Stimulated activated CD8-positive, alpha-beta memory T cell treated with anti-CD3 and anti-CD28 coated beads, Interleukin-15, amount 100 ng/mL, for 24 hours (primary cell): ENCODE measurements around the gene CCDC197.

ENCODE experiments used
- DNase-seq: peaks from one replicate; pipeline ENCODE4 v3.0.0-alpha.2; 2020; ENCODE audit warnings: low read depth

The CCDC197 gene

GRCh38 chr14:93961620-93962019 lies 35.5 kb upstream of the CCDC197 start:
- DNase-seq: no peak

DNA sequence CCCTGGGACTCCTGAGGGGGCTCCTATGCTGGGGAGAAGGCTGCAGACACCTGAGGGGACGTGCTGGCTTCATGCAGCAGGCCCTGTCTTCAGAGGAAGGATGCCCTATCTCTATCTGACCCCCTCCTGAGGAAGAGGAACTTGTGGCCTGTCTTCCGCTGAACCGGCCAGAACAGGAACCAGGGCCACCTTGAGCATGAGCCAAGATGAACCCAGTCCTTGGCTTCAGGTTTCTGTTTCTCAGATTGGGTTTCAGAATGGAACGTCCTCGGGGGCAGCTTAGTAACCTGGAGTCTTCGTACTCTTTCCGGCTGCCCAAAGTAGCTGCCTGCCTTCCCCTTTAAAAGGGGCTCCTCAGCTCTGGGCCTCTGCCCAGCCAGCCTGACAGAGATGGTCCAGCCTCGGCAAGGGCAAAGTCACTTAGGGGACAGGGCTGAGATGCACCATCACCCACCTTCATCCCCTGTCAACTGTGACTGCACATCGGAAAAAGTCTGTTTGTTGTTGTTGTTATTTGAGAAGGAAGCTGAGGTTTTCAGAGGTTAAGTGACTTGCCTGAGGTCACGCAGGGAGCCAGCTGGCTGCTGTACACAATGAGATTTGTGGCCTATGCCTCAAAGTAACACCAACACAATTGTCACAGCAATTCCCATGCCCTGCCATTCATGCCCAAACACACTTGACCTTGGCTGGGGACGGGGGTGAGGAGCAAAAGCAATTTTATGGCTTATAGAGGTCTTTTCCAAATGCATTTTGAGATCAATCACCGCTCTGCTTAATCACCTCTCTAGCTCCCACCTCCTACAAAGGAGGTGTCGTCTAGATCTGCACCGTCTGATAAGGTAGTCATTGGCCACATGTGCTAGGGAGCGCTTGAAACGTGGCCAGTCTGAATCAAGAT lies 34.1 kb upstream of the CCDC197 start:
- no peak for DNase-seq

DNA sequence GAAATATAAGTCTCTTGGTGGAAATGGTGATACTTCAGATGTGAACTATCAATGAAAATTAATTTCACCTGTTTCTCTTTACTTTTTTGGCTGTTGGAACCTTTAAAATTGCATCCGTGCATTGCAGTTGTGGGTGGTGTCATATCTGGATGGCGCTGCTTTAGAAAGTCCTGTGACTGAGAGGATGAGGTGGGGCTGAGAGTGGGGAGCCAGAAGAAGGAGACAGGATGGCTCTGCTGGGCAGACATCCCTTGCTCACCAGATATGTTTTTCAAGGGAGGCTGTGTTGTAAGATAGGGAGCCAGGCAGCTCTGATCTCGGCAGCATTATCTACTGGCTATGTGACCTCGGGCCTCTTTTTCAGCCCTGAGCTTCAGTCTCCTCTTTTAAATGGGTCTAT lies 33.4 kb upstream of the CCDC197 start:
- no peak for DNase-seq

- DNase-seq: no peak
These were observed 32.8 kb upstream of the CCDC197 start for GRCh38 chr14:93964281-93964680.

GRCh38 chr14:93964820-93965286 lies 32.2 kb upstream of the CCDC197 start:
- no peak for DNase-seq

DNA sequence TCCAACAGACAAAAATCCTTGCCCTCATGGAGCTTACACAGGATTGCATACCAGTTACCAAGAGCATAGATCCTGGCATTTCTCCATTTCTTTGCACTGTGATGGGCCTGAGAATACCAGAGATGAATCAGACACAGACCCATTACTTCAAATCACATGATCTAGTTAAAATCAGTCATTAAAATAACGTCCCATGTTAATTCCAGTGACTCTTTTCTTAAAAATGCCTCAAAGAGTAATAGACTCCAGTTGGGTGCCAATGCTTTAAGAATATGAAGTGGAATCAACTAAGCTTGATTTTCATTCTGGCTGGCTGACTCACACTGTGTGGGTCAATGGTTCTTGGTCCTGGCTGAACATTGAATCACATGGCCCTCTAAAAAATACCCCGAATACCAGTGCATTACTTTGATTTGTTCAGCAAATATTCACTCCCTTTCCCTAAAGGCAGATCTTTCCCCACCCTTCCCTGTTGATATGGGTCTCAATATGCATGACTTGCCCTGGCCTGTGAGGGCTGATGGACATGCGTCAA lies 31.7 kb upstream of the CCDC197 start:
- DNase-seq: no peak

DNA sequence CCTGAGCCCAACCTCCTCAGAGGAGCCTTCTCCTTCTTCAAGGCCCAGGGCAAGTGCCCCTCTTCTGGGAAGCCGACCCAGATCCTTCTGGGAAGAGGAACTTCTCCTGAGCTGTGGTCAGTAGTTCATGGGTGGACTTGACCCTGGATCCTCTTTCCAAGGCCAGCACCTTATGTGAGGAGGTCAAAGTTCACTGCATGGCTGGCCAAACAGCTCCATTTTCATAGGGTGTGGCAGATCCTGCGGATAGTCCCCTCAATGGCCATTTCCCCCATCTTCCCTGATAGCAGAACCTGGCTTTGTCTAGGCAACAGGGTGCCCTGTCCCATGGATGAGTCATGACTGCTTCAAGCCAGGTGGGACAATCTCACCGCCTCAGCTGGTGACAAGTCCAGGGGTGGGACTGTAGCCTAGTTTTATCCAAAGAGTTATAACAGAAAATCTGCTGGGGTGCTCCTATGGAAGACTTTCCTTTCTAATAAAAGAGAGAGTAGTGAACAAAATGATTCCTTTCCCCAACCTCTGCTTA lies 31.1 kb upstream of the CCDC197 start:
- no peak for DNase-seq

GRCh38 chr14:93967637-93968250 lies 29.4 kb upstream of the CCDC197 start:
- no peak for DNase-seq

- DNase-seq: no peak
These were observed 27.8 kb upstream of the CCDC197 start for GRCh38 chr14:93969082-93969828.

DNA sequence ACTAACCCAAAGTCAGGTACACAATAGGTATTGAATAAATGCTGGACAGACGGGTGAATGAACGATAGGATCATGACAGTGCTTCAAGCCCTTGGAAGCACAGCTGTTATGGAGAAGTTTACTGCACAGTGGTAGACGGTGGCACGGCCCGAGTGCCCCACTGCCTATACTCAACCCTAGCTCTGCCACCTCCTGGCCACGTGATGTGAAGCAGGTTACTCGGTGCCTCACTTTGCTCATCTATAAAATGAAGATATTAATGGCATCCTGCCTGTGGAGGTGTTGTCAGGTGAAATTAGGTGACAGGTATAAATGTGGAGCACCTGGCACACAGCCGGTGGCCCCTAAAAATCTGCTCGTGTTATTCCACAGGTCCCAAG lies 26.5 kb upstream of the CCDC197 start:
- no peak for DNase-seq

DNA sequence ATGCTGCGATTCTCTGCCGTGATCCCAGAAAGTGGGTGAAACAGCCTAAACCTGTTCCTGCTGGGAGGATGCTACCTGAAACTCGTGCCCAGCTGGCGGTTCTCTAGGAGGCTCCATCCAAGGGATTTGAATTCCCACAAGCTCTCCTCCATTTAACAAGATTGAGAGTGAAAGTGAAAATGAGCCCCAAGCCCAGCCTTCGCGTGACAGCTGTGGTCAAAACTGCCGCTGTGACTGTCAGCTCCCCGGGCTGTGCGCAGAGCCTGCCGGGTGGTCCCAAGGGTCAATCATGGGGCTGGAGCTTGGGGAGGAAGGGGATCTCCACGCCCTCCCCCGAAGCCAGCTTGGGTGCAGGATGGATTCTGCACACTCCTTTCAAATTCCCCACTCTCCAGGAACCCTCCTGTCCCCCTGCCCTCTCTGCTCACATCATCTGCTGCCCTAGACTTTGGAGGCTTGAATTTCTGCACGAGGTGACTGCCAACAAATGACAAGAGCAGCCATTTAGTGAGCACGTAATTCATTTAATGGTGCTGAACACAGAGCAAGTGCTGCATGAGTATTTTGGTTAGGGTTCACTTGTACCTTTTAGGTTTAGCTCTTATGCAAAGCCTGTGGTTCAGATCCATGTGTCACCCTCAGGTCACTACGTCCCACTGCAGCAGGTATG lies 26.0 kb upstream of the CCDC197 start:
- no peak for DNase-seq

GRCh38 chr14:93971635-93972027 lies 25.5 kb upstream of the CCDC197 start:
- DNase-seq: no peak

GRCh38 chr14:93972618-93973205 lies 24.4 kb upstream of the CCDC197 start:
- no peak for DNase-seq

DNA sequence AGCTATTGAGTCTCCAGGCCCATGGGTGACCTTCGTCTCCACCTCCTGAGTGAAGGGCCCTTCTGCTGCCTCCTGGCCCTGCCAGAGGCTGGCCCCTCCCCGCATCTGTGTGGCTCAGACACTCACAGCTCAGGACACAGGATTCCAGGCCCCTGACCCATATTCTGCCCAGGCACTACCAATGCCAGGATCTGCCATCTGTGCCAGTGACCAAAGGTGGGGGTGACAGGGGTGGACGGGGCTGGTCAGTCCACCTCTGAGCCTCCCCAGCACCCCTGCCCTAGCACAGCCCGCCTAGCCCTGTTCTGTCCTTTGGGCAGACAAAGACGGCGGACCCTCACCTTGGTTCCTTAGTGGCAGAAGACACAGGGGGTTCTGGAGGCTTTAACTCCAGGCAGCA lies 23.5 kb upstream of the CCDC197 start:
- no peak for DNase-seq

DNA sequence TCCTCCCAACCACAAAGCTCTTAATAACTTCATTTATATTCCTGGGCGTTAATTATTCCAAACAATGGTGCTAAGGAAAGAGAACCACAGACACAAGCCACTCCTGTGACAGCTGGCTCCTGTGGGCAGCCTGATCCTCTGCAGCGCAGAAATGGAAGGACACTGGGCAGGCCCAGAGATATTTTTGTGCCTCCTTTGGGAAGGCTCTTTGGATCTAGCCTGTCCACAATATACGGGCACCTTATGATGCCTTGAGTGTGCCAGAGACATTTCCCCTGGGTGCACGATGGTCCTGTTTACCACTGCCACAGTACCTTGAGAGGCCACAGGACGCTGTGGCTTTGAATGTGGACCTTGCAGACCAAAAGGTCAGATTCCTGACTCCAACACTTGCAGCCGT lies 22.8 kb upstream of the CCDC197 start:
- no peak for DNase-seq

DNA sequence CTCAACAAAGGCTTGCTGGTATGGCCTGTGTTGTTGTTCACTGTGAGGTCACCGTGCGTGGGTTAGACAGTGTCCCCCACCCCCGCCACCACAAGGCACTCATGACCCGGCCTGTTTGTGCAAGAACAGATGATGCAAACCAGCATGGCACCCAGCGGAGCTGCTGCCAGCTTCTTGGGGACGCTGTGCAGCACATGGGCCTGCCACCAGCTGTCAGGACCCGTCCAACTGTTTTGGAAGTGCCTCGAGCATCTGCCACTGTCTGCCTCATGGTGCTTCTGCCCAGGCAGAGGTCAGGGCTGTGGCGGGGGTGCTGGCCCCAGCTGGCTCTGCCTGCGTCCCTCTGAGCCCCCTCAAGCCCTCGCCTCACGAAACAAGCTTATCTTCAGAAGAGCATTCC lies 22.3 kb upstream of the CCDC197 start:
- DNase-seq: no peak

DNA sequence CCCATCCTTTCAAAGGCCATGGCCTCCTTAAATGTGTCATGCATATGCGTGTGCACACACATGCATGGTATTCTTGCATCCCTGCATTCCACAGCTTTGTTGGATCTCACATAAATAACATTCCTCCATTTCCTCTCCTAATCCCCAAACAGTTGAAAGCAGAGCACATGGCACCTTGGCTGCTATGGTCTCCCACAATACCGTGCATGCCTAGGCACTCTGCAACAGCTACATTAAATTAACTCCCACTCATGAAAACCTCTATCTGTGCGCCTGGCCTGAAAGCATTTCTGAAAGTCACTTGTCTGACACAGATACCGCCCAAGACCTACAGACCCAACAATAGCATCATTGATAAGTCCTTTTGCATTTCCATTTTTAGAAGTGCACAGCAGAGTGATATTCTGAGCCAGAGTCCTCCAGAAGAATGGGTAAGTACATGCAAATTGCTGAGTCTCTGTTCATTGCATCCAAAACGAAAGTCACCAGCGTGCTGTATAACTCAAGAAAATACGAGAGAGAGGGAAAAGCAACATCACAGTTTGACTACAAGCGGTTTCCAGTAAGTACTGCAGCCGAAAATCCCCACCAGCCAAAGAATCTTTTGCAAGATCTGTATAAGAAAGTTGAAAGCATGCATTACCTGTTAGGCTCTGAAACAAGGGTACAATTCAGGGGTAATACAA lies 21.2 kb upstream of the CCDC197 start:
- DNase-seq: no peak

DNA sequence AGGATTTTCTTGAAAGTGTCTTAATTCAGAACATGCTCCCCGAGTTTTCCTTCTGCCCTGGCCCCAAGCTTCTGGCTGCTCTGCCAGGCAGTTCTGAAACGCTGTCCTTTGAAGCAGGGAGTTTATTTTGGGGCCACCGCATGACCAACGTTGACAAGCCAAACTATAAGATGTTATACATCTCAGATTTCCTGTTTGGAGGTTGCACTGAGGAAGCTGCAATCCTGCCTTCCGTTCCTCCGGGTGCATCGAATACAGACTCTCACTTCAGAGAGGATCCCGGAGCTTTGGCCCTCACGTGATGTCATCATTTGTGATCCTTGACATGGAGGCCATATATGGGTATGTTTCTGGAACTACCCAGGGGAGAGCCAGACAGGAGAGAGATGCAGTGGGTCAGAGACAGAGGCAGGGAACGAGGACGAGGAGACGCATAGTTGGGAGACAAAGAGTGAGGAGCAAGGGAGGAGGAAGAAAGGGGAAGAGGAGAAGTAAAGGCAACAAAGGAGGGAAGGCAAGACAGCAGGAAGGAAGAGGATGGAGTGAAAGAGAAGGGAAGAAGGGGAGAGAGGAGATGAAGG lies 20.5 kb upstream of the CCDC197 start, which contains the start of gene ASB2:
ASB2 (minus strand) TSS at position 94 of the 581 bp plus-strand sequence. CDS start 12,031 bp downstream, outside the sequence.
- DNase-seq: no peak

DNA sequence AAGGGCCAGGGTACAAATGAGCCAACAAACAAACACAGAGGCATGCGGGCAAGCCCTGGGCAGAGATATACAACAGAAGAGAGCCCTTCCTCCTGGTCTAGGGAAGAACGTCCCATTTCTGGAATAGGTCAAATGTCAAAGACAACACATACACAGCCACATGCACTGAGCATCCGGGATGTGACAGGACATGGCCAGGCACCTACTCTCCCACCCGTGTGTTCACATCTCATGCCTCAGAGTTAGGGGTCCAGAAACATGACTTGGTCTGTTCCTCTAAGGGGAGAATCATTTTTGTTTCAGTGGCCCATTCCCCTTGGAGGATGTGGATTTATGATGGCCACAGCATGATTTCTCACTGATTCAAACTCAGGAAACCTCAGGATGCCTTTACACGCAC lies 19.9 kb upstream of the CCDC197 start:
- DNase-seq: no peak
